Esophagus muscularis mucosa (tissue), 4 donors: Measurements from ENCODE around the gene CBFA2T3. TPM values are rescaled to one million over a fixed set of nuclear protein-coding genes. Genes with fewer than 3 reads are reported as not detected.
"Not testable (repeated sequence)": the region's sequence is repeated elsewhere in the genome, so short reads cannot be mapped to it uniquely, and the experiment has no call there.

Experiments
- DNase-seq: peaks from one replicate; pipeline ENCODE4 v3.0.0-alpha.2; 2017; ENCODE audit errors: extremely low spot score
- H3K27ac ChIP-seq, 4 donors: fragments of 200-600 bp; sonication (generic); replicated peaks in 1 of 4; 1 replicate in 3 of 4; 2 replicates in 1 of 4; pipeline ENCODE4 v1.5.1; 2016 to 2019; ENCODE audit warnings: mild to moderate bottlenecking in 1 of 4
- H3K27me3 ChIP-seq, 4 donors: fragments of 200-600 bp; sonication (generic); one replicate each; pipeline versions ENCODE4 v1.5.1 to v1.6.0; 2016 to 2019
- H3K36me3 ChIP-seq, 4 donors: fragments of 200-600 bp; sonication (generic); one replicate each; pipeline ENCODE4 v1.5.1; 2016 to 2019
- H3K4me1 ChIP-seq, 4 donors: fragments of 200-600 bp; sonication (generic); one replicate each; pipeline ENCODE4 v1.5.1; 2016 to 2019
- H3K4me3 ChIP-seq, 4 donors: fragments of 200-600 bp; sonication (generic); 1 replicate in 2 of 4; 2 replicates in 2 of 4; pipeline ENCODE4 v1.5.1; 2016 to 2019; ENCODE audit warnings: mild to moderate bottlenecking in 4 of 4, moderate library complexity in 1 of 4
- H3K9me3 ChIP-seq, 4 donors: fragments of 200-600 bp; sonication (generic); 1 replicate in 3 of 4; 2 replicates in 1 of 4; pipeline ENCODE4 v1.5.1; 2016 to 2019
- EP300 ChIP-seq: sonication (generic); formaldehyde crosslinking; IDR thresholded peaks from one replicate; pipeline ENCODE4 v1.6.1; 2017; ENCODE audit warnings: antibody characterized with exemption
- POLR2A ChIP-seq: fragments of 450-650 bp; IDR thresholded peaks from one replicate; pipeline ENCODE4 v1.6.1; 2017; ENCODE audit warnings: antibody characterized with exemption, moderate library complexity, mild to moderate bottlenecking, low read depth
- POLR2AphosphoS5 ChIP-seq, 2 donors: sonication (generic); formaldehyde crosslinking; IDR thresholded peaks; one replicate each; pipeline ENCODE4 v1.6.1; 2017; ENCODE audit warnings: antibody characterized with exemption in 2 of 2
- WGBS: methylation state at CpG from one replicate; pipeline ENCODE4 v1.1.5; 2018; 5-methylcytosine and 5-hydroxymethylcytosine counted together
- intact Hi-C: fragments of 100-400 bp; cut with DNase I; formaldehyde crosslinking; loops from one replicate; pipeline ENCODE4 v1.15.1; 2023
- total RNA-seq, 4 donors: library from RNA; depleted of rRNA; stranded (reverse); fragments of >200 nt; gene quantifications; one replicate each; pipeline versions ENCODE4 v1.1.0 to v1.2.1, GENCODE V29; 2016
- TF ChIP-seq, protein P1 (sequence below), 3 experiments: fragments of 200-600 bp in 2 of 3; fragments of 450-650 bp in 1 of 3; sonication (generic) in 2 of 3; IDR thresholded peaks; one replicate each; pipeline ENCODE4 v1.5.1; 2017 to 2019; ENCODE audit warnings: antibody characterized with exemption in 3 of 3, mild to moderate bottlenecking in 2 of 3, moderate library complexity in 1 of 3

Gene CBFA2T3
- total RNA-seq, 4 donors from 2014 or later = 2.0 to 10.4 (median 3.5) TPM

DNA sequence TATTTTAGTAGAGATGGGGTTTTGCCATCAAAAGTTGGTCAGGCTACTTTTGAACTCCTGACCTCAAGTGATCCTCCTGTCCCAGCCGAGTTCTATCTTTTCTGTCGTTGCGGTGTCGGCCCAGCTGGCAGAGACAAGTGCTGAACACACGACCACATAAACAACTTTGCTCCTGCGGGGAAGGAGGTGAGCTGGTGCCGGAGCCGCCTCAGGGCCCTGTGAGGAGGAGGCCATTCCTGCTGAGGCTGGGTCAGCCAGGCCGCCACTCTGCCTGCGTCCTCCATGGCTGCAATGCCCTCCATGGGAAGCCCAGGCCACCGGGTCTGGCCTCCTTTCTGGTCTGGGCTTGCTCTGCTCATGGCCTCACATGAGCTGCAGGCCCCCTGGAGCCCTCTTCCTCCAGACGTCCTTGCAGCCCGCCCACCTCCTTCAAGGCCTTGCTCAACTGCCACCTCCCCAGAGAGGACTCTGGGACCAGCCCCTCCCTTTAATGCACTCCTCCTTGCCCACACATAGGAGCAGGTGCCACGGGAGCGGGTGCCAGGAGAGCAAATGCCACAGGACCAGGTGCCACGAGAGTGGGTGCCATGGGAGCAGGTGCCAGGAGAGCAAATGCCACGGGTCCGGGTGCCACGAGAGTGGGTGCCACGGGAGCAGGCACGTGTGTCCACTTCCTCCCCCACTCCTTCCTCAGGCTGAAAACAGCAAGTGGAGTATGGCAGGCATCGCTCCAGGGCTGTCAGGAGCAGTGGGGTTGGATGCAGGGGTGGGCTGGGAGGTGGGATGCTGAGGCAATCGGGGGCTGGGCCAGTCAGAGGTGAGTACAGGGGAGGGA is 28.4 kb upstream of the CBFA2T3 start:
- Histone ChIP-seq H3K27ac (no peak overlapping the region), H3K4me3 (no peak overlapping the region), H3K9me3 (peaks cover 0 to 13% (median 13%) of the 10 kb centered on the region in 4 donors), H3K27me3 (peaks cover 0 to 83% (median 11%) of the 10 kb centered on the region in 4 donors), H3K36me3 (no peaks in the 10 kb centered on the region), H3K4me1 (peaks cover 0 to 11% (median 5%) of the 10 kb centered on the region in 4 donors)
- intact Hi-C loops = no loop called here
- TF ChIP-seq POLR2A (no peak), POLR2AphosphoS5 (IDR thresholded peaks at IDR 0.05) (no peak), EP300 (no peak)
- TF ChIP-seq, protein P1, sequence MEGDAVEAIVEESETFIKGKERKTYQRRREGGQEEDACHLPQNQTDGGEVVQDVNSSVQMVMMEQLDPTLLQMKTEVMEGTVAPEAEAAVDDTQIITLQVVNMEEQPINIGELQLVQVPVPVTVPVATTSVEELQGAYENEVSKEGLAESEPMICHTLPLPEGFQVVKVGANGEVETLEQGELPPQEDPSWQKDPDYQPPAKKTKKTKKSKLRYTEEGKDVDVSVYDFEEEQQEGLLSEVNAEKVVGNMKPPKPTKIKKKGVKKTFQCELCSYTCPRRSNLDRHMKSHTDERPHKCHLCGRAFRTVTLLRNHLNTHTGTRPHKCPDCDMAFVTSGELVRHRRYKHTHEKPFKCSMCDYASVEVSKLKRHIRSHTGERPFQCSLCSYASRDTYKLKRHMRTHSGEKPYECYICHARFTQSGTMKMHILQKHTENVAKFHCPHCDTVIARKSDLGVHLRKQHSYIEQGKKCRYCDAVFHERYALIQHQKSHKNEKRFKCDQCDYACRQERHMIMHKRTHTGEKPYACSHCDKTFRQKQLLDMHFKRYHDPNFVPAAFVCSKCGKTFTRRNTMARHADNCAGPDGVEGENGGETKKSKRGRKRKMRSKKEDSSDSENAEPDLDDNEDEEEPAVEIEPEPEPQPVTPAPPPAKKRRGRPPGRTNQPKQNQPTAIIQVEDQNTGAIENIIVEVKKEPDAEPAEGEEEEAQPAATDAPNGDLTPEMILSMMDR (IDR thresholded peaks at IDR 0.05) = no peak
- whole genome bisulfite sequencing = 74% methylated on average over 23 of the region's 23 CpGs
- DNase-seq = no peak

DNA sequence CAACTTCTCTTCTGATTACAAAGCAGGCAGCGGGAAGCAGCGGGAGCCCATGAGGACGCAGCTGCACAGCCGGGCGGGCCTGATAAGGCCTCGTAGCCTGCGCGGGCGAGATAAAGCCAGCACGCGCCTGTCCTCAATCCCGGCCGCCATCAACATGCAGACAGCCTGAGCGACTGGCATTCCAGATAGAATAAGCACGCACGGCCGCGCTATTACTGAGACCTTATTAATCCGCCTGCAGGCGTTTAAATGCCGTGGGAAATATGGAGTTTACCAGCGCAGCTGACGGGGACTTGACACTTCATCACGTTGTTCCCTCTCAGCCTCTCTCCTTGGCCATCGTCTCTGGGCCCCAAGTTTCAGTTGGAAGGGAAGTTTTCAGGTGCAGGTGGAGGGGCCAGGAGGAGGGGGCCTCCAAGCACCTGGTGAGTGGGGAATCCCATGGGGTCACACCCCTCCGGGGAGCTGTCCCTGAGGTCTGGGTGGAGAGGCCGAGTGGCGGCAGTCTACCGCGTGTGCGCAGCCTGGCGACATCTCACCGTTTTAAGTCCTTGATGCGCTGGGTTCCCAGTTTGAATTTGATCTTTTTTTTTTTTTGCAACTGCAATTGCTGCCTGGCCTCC is 27.3 kb upstream of the CBFA2T3 start:
- no peak for DNase-seq

DNA sequence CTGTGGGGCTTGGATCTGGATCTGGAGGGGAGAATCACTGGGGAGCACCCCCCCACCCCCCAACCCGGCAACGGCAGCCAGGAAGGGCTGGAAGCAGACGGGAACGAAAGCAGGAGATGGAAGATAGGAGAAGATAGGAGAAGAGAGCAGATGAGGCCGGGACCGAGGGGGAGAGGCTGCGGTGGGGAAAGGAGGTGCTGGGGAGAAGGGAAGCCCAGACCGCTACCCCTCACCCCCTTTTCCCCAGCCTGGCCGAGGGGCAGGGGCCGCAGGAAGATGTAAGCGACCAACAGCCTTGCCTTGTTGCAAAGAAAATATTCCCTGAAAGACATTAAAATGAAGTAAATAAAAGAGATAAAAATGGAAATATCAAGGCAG is 26.8 kb upstream of the CBFA2T3 start:
- intact Hi-C loops = no loop called here
- no peak for DNase-seq
- TF ChIP-seq POLR2AphosphoS5 (IDR thresholded peaks at IDR 0.05) = no peak
- TF ChIP-seq, protein P1 (IDR thresholded peaks at IDR 0.05) = no peak
- no peak overlapping the region for H3K4me3 ChIP-seq
- peaks cover 0 to 80% (median 14%) of the 10 kb centered on the region in 4 donors for H3K27me3 ChIP-seq
- no peak overlapping the region for H3K27ac ChIP-seq
- 33% methylated on average over 11 of the region's 11 CpGs for WGBS
- no peaks in the 10 kb centered on the region for H3K36me3 ChIP-seq
- H3K9me3 ChIP-seq = peaks cover 0 to 20% (median 18%) of the 10 kb centered on the region in 4 donors
- H3K4me1 ChIP-seq = peaks cover 0 to 11% (median 5%) of the 10 kb centered on the region in 4 donors

More for the DNA sequence above, 27.3 kb upstream of the CBFA2T3 start:
- H3K27ac ChIP-seq = no peak overlapping the region
- peaks cover 0 to 80% (median 14%) of the 10 kb centered on the region in 4 donors for H3K27me3 ChIP-seq
- H3K4me1 ChIP-seq = peaks cover 0 to 11% (median 5%) of the 10 kb centered on the region in 4 donors
- H3K4me3 ChIP-seq = no peak overlapping the region
- no peaks in the 10 kb centered on the region for H3K36me3 ChIP-seq
- no peak for TF ChIP-seq EP300
- TF ChIP-seq, protein P1 (IDR thresholded peaks at IDR 0.05) = no peak
- TF ChIP-seq POLR2AphosphoS5 (IDR thresholded peaks at IDR 0.05) = no peak
- no peak for TF ChIP-seq POLR2A
- H3K9me3 ChIP-seq = peaks cover 0 to 15% (median 14%) of the 10 kb centered on the region in 4 donors
- intact Hi-C loops = no loop called here
- WGBS = 35% methylated on average over 34 of the region's 34 CpGs

GRCh38 chr16:89002851-89003830 is 26.1 kb upstream of the CBFA2T3 start:
- 62% methylated on average over 32 of the region's 47 CpGs for WGBS
- intact Hi-C loops = no loop called here
- peaks cover 0 to 81% (median 14%) of the 10 kb centered on the region in 4 donors for H3K27me3 ChIP-seq

GRCh38 chr16:89002081-89002480 is 25.1 kb upstream of the CBFA2T3 start:
- peaks cover 0 to 37% (median 36%) of the 10 kb centered on the region in 4 donors for H3K9me3 ChIP-seq
- WGBS = 93% methylated on average over 12 of the region's 19 CpGs
- intact Hi-C loops = not testable (repeated sequence)

More at GRCh38 chr16:89002851-89003830, 26.1 kb upstream of the CBFA2T3 start:
- peaks cover 0 to 11% (median 5%) of the 10 kb centered on the region in 4 donors for H3K4me1 ChIP-seq
- no peak for DNase-seq
- H3K4me3 ChIP-seq = no peak overlapping the region
- H3K27ac ChIP-seq = no peak overlapping the region
- H3K36me3 ChIP-seq = no peaks in the 10 kb centered on the region
- no peak for TF ChIP-seq POLR2A
- TF ChIP-seq EP300 = no peak
- no peak for TF ChIP-seq POLR2AphosphoS5 (IDR thresholded peaks at IDR 0.05)
- TF ChIP-seq, protein P1 (IDR thresholded peaks at IDR 0.05) = no peak
- H3K9me3 ChIP-seq = peaks cover 0 to 27% (median 25%) of the 10 kb centered on the region in 4 donors

More at GRCh38 chr16:89002081-89002480, 25.1 kb upstream of the CBFA2T3 start:
- DNase-seq, H3K36me3 ChIP-seq, H3K27ac ChIP-seq, H3K4me3 ChIP-seq: not testable (repeated sequence)
- H3K4me1 ChIP-seq = peaks cover 0 to 11% (median 5%) of the 10 kb centered on the region in 4 donors
- peaks cover 0 to 81% (median 14%) of the 10 kb centered on the region in 4 donors for H3K27me3 ChIP-seq
